ENCODE data around the gene STRBP.
"Not testable (repeated sequence)": the region's sequence is repeated elsewhere in the genome, so short reads cannot be mapped to it uniquely, and the experiment has no call there.

Gene STRBP

GRCh38 chr9:123191680-123192079, 76.7 kb downstream of the STRBP start:
- no peak for DNase-seq (ENCODE audit: low spot score)

DNA sequence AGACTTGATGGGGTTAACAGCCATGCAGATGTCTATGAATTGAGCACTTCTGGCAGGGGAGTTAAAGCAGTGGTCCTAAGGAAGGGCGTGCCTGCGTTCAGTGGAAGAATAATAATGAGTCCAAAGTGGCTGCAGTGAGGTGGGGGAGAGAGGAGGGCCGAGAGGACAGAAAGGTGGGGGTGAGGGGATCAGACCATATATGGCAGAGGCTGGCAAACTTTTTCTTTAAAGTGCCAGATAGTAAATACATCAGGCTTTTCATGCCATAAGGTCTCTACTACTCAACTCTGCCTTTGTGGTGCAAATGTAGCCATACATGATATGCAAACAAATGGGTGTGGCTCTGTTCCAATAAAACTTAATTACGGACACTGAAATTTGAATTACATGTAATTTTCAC, 77.1 kb downstream of the STRBP start:
- no peak for DNase-seq (ENCODE audit: low spot score)

DNA sequence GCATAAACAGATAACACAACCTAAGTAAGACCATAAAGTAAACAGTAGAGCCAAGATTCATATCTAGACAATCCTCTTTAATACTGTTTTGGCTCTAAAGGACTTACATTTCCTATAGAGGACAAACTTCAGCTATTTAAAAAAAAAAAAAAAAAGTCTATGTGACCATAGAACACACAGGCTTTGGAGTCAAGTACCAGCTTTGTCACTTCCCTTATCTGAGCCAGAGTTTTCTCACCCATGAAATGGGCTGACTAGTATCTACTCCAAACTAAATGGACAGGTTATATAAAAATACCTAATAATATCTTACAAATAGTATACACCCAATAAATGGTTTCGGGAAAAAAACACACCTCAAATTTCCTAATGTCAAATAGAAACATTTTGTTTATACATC, 81.3 kb downstream of the STRBP start:
- DNase-seq (ENCODE audit: low spot score), result no peak

DNA sequence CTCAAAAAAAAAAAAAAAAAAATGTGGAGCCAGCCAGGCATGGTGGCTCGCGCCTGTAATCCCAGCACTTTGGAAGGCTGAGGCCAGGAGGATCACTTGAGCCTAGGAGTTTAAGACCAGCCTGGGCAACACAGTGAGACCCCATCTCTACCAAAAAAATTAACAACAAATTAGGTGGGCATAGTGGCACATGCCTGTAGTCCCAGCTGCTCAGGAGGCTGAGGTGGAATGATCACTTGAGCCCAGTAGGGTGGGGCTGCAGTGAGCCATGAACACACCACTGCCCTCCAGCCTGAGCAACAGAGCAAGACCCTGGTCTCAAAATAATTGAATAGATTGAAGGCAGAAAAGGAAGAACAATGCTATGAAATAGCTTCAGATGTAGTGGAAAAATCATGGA, 82.4 kb downstream of the STRBP start:
- not testable (repeated sequence) for DNase-seq (ENCODE audit: low spot score)

GRCh38 chr9:123176949-123177348, 91.4 kb downstream of the STRBP start:
- DNase-seq (ENCODE audit: low spot score), result no peak

DNA sequence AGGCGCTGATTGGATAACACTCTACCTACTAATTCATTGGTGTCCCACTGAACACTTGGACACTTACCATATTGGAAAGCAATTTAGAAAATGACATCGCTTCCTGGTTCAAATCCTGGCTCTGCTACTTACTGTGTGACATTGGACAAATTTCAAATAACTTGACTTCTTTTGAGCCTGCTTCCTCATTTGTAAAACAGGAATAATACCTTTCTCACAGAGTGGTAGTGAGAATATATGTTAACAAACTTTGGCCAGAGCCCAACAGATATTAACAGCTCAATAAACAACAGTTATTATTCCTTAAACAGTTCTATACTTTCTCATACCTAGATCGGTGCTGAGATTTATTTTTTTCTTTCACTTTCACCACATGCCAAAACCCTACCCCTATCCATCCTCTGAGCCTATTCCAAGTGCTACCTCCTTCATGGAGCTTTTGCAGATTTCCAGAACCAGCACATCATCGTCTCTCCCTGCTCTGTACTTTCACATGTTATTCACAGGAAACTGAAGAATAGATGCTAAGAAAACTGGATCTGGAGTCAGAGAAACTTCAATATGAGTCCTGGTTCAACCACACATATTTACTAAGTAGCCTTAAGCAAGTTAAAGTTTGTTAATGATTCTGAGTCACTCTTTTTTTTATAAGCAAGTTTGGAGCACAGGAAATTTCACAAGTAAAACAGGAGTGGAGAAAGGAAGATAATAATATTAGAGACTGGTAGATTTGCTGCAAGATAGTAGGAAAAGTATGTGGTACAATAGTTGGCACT, 92.3 kb downstream of the STRBP start:
- DNase-seq (ENCODE audit: low spot score), result no peak

DNA sequence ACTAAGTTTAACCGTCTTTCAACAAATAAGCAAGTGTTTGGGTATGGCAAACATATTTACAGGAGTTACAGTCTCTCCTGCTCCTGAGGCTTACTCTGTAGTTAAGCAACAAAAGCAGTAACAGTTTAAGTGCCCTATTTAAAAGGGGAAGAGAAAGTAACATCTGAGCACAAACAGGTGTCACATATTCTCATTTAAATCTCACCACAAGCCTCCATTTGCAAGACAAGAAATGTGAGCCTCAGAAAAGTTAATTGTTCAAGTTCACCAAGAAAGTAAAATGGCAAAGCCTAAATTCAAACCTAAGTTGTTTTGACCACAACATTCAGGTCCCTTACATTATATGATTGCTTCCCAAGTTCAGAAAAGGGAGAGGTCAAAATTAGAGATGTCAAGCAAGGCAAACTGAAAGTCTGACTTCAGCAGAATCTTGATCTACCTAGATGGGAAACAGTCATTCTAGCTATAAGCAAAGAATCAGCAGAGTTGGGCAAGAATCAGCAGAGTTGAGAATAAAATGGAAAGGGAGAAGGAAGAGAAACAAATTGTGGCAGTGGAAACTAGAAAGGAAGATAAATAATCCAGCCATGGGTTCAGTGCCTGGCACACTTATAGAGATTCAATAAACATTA, 93.4 kb downstream of the STRBP start:
- DNase-seq (ENCODE audit: low spot score), result no peak

- DNase-seq (ENCODE audit: low spot score), result no peak
These were observed 94.3 kb downstream of the STRBP start for GRCh38 chr9:123174079-123174478.

DNA sequence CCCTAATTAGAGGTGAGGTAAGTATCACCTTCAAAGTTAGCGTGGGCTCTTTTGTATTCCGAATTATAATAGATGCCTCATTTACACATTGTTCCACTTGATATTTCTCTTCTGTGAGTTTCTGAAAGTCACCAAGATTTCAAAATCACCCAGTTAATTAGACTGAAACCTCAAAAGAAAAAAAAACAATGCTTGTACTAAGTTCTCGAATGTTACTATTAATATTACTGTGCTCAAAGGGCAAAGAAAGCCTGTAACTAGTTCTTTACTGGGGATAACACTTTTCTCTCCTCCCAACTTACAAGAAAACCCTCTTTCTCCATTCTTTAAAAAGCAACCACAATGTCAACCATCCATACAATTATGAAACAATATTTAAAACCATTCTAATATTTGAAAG, 98.5 kb downstream of the STRBP start:
- DNase-seq (ENCODE audit: low spot score), result no peak

GRCh38 chr9:123168586-123168985, 99.8 kb downstream of the STRBP start:
- no peak for DNase-seq (ENCODE audit: low spot score)

- no peak for DNase-seq (ENCODE audit: low spot score)
These were observed 100.9 kb downstream of the STRBP start for GRCh38 chr9:123167474-123167873.

GRCh38 chr9:123165813-123166212, 102.6 kb downstream of the STRBP start:
- DNase-seq (ENCODE audit: low spot score), result no peak

DNA sequence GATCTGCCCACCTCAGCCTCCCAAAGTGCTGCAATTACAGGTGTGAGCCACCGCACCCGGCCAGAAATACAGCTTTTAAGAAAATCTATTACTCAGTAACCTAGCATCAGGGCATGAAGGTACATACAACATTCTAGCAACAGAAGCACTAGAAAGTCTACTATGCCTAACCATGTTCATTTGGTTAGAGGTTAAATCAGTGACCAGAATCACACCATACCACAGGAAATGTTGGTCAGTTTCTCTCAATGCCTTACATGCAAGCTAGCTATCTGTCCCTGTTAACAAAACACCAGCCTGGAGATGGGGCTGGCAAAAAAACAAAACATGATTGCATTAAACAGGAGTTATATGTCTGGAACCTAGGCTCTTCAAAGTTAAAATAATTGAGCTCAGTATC, 104.1 kb downstream of the STRBP start:
- no peak for DNase-seq (ENCODE audit: low spot score)

DNA sequence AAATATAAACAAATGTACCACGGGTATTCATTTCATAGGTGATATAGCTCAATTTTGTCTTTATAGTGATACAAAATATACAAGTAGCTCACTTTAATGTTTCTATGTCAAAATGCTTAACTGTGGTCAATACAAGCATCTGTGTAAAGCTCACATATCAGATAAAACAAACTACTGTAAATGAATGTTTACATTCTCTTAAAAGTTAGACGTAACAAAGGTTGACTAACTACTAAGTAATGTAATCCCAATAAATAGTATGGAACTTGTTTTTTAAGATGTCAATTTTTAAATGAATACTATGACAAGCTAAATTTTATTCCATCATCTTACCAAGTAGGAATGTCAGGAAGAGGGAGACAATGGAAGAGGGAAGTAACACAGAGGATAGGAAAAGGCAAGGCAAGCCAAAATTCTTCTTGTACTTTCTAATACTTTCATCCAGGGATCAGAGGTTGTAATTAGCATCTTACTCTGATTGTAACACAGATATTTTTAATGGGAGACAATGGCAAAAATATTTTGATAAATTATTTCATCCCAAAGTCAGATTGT, 105.5 kb downstream of the STRBP start:
- no peak for DNase-seq (ENCODE audit: low spot score)

- DNase-seq (ENCODE audit: low spot score), result no peak
These were observed 106.0 kb downstream of the STRBP start for GRCh38 chr9:123162360-123162759.

DNA sequence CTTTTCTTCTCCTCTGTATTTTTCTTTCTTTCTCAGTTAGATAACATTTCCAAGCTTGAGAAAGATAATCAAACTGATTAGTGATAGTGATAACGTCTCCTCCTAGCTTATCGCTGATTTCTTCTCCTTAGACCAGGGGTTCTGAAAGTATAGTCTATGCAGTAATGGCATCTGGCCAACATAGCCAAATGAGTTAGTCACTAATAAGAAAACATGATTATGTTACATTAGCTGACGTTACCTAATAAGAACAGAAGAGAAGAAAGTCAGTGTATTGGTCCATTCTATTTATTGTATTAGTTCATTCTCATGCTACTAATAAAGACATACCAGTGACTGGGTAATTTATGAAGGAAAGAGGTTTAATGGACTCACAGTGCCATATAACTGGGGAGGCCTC, 111.2 kb downstream of the STRBP start:
- DNase-seq (ENCODE audit: low spot score), result no peak

DNA sequence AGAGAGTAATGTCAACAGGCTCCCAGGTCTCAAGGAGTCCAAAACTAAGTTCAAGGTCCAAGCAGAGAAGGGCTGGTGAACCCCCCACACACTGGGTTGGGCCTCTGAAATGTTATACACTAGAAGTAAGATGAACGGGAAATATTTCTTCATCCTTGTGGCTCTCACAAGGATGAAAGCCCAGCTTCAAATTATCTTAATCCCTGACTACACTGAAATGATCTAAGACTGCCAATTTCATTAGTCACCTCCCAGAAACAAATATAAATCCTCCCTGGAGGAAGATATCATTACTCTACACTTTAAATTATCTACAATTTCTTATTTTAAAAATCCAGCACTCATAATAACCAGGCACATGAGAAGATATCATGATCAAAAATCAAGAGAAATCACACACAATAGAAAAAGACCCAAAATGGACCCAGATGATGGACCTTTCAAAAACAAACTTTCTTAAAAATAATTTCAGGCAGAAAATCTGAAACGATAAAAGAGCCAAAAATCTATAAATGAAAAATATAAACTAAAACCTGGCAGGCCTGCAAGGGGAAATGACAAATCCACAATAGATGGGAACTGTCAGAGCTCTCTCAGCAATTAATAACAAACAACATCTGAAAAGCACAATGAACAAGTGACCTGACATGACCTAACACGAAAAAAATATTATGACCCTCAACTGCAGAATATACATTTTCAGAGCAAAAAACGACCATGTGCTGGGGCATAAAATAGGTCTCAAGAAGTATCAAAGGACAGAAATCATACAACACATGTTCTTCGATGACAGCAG, 117.5 kb downstream of the STRBP start:
- no peak for DNase-seq (ENCODE audit: low spot score)

GRCh38 chr9:123149067-123149466, 119.3 kb downstream of the STRBP start:
- DNase-seq (ENCODE audit: low spot score), result no peak

- DNase-seq (ENCODE audit: low spot score), result no peak
These were observed 130.2 kb downstream of the STRBP start for GRCh38 chr9:123138163-123138562.

DNA sequence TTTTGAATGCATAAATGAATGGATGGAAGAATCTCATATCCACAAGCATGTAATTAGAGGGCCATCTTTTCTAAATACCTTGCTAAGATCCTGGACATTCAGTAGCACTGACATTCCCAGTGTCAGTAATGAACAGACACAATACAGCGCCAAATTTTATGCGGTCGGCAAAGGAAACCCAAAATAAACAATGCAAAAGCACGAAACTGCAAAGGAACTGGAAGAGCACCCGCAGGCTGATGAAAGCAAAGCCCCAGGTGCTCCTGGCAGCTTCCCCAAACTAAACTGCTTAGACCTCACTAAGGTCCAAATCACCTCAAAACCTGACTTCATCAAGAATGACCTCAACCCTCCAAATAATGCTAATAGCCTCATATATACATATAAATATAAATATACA, 133.0 kb downstream of the STRBP start:
- no peak for DNase-seq (ENCODE audit: low spot score)

GRCh38 chr9:123132696-123133095, 135.7 kb downstream of the STRBP start:
- DNase-seq (ENCODE audit: low spot score), result no peak

DNA sequence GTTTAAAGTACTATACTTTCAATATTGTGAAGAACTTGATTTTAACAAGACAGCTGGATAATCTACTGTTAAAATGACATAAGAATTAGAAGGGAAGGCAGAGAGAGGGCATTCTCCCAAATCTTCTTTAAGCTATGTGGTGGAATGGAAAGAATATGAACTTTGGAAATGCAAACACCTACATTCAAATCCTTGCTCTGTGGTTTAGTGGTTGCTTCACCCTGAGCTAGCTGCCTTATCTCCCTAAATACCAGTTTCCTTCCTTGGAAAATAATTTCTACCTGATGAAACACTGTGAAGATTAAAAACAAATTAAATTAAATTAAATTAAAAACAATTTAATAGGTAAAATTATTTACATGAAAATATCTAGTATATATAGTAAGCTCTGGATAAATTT, 136.4 kb downstream of the STRBP start:
- no peak for DNase-seq (ENCODE audit: low spot score)

DNA sequence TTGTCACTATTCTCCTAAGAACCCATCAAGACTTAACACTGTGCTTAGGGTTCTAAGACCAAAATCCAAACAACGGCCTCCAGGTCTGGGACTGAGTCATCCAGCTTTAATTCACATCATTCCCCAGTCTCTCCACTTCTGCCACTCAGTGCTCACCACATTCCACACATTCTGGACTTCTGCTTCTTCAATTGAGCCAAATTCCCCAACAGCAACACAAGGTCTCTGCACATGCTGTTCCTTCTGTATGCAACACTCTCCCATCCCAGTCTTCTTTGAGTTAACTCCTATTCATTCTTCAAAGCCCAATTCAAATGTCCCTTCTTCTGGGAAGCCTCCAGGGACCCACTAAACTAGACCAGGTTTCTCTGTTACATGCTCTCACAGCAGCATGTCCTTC, 137.1 kb downstream of the STRBP start:
- no peak for DNase-seq (ENCODE audit: low spot score)

All from hepatic stellate cell (primary cell).